HCT116 (cell line): ENCODE measurements around the gene KRT14. TPM values are rescaled to one million over a fixed set of nuclear protein-coding genes. Genes with fewer than 3 reads are reported as not detected.
A peak's percentile ranks its signal among the peaks of the same experiment; 100 is the strongest.

ENCODE experiments used
- ATAC-seq: fragments of 200-7000 bp; cut with Tn5 transposase; 2 replicates; pipeline ENCODE4 v1.9.1; 2020; ENCODE audit warnings: mild to moderate bottlenecking, moderate library complexity
- BruUV-seq: library from RNA; stranded (reverse); fragments of 400-500 nt; replicated peaks from 2 replicates; lab custom pipeline; 2021; lab: Mats Ljungman, UMichigan
- CTCF ChIA-PET: fragments of 300-600 bp; sonication (Branson Sonifier 250); formaldehyde crosslinking; loops from one replicate; lab custom pipeline; 2021; ENCODE audit warnings: antibody characterized with exemption; lab: Charles Lee
- POLR2A ChIA-PET: fragments of 300-600, 350-600 bp; sonication (Branson Sonifier 250); formaldehyde crosslinking; loops from one replicate; lab custom pipeline; 2021; ENCODE audit warnings: antibody characterized with exemption; lab: Charles Lee
- RAD21 ChIA-PET, 2 experiments: fragments of 300-600 bp; sonication (Branson Sonifier 250); formaldehyde crosslinking; loops; one replicate each; lab custom pipeline; 2023; ENCODE audit warnings: low total read pairs in 2 of 2; ENCODE audit not compliant: uncharacterized antibody in 2 of 2, unreplicated experiment in 2 of 2, low non-redundant PET in 1 of 2; lab: Charles Lee
- DNase-seq: peaks from one replicate; pipeline ENCODE4 v3.0.0-alpha.2; 2010; ENCODE audit warnings: low read depth, low spot score
- H2AFZ ChIP-seq: fragments of 200-600 bp; shearing (Covaris generic), sonication (generic); 2 replicates; pipeline ENCODE4 v1.6.1; 2017; ENCODE audit warnings: low read depth, mixed run types, mixed read lengths, antibody characterized with exemption, low read length; ENCODE audit not compliant: poor library complexity, severe bottlenecking
- H3K27ac ChIP-seq: 2 replicates; pipeline ENCODE4 v1.5.1; 2012; ENCODE audit warnings: low read depth, low read length
- H3K27me3 ChIP-seq: fragments of 200-600 bp; sonication (generic); 2 replicates; pipeline ENCODE4 v1.6.1; 2016; ENCODE audit warnings: mixed run types, low read length, mixed read lengths; ENCODE audit not compliant: insufficient read depth
- H3K36me3 ChIP-seq, 2 experiments: fragments of 200-500 bp in 1 of 2; fragments of 200-600 bp in 1 of 2; sonication (Bioruptor generic) in 1 of 2; sonication (generic) in 1 of 2; 2 replicates each; pipeline versions ENCODE4 v1.5.1 to v1.6.1; 2014 to 2016; ENCODE audit warnings: low read length in 2 of 2, inconsistent platforms in 1 of 2, mixed read lengths in 1 of 2, mixed run types in 1 of 2; ENCODE audit not compliant: insufficient read depth in 2 of 2, control insufficient read depth in 1 of 2
- H3K4me1 ChIP-seq, 2 experiments: fragments of 200-600 bp in 1 of 2; sonication (generic) in 1 of 2; 2 replicates each; pipeline versions ENCODE4 v1.5.1 to v1.6.1; 2012 to 2017; ENCODE audit warnings: low read length in 2 of 2, inconsistent platforms in 1 of 2, mild to moderate bottlenecking in 1 of 2, mixed read lengths in 1 of 2, mixed run types in 1 of 2, moderate library complexity in 1 of 2; ENCODE audit not compliant: insufficient read depth in 2 of 2, control insufficient read depth in 1 of 2
- H3K4me2 ChIP-seq: fragments of 200-600 bp; sonication (generic); 2 replicates; pipeline ENCODE4 v1.6.1; 2017; ENCODE audit warnings: mixed run types, low read length, mixed read lengths
- H3K4me3 ChIP-seq, 2 experiments: fragments of 200-600 bp in 1 of 2; sonication (generic) in 1 of 2; replicated peaks in 1 of 2; 2 replicates each; pipeline ENCODE4 v1.5.1; 2011 to 2016; ENCODE audit warnings: low read length in 2 of 2, control low read depth in 1 of 2, low read depth in 1 of 2, mild to moderate bottlenecking in 1 of 2, mixed read lengths in 1 of 2, mixed run types in 1 of 2
- H3K79me2 ChIP-seq: fragments of 200-600 bp; sonication (generic); 2 replicates; pipeline ENCODE4 v1.6.1; 2017; ENCODE audit warnings: mild to moderate bottlenecking, mixed run types, low read length, moderate library complexity, mixed read lengths; ENCODE audit not compliant: insufficient read depth
- H3K9ac ChIP-seq: fragments of 200-600 bp; sonication (generic); 2 replicates; pipeline ENCODE4 v1.6.1; 2016; ENCODE audit warnings: low read length, mixed read lengths
- H3K9me2 ChIP-seq: fragments of 200-600 bp; sonication (generic), shearing (Covaris generic); 2 replicates; pipeline ENCODE4 v1.6.1; 2017; ENCODE audit warnings: mixed run types, mild to moderate bottlenecking, moderate library complexity; ENCODE audit not compliant: insufficient read depth
- H3K9me3 ChIP-seq, 2 experiments: fragments of 200-500 bp in 1 of 2; fragments of 200-600 bp in 1 of 2; sonication (Bioruptor generic) in 1 of 2; sonication (generic) in 1 of 2; 2 replicates each; pipeline ENCODE4 v1.6.1; 2014 to 2017; ENCODE audit warnings: low read length in 2 of 2, mixed read lengths in 2 of 2, inconsistent platforms in 1 of 2, low read depth in 1 of 2, mild to moderate bottlenecking in 1 of 2, mixed run types in 1 of 2, moderate library complexity in 1 of 2; ENCODE audit not compliant: control insufficient read depth in 1 of 2, insufficient read depth in 1 of 2
- H4K20me1 ChIP-seq: fragments of 200-600 bp; sonication (generic), shearing (Covaris generic); 2 replicates; pipeline ENCODE4 v1.6.1; 2017; ENCODE audit warnings: mixed run types, mild to moderate bottlenecking, moderate library complexity; ENCODE audit not compliant: insufficient read depth
- CBX3 ChIP-seq: IDR thresholded peaks from 2 replicates; pipeline ENCODE4 v1.6.1; 2012; ENCODE audit warnings: low read depth
- EGR1 ChIP-seq: IDR thresholded peaks from 2 replicates; pipeline ENCODE4 v1.6.1; 2012; ENCODE audit warnings: low read depth
- EZH2phosphoT487 ChIP-seq: fragments of 200-600 bp; IDR thresholded peaks from 2 replicates; pipeline ENCODE4 v1.6.1; 2018; ENCODE audit warnings: antibody characterized with exemption, borderline replicate concordance
- FOSL1 ChIP-seq: IDR thresholded peaks from 2 replicates; pipeline ENCODE4 v1.6.1; 2012; ENCODE audit warnings: low read depth
- POLR2AphosphoS5 ChIP-seq: IDR thresholded peaks from 2 replicates; pipeline ENCODE4 v1.6.1; 2011; ENCODE audit warnings: mild to moderate bottlenecking, low read depth, low read length, moderate library complexity
- RAD21 ChIP-seq: IDR thresholded peaks from 2 replicates; pipeline ENCODE4 v1.6.1; 2012; ENCODE audit warnings: low read depth, mild to moderate bottlenecking
- SIN3A ChIP-seq: IDR thresholded peaks from 2 replicates; pipeline ENCODE4 v1.6.1; 2012; ENCODE audit warnings: low read depth
- SP1 ChIP-seq: IDR thresholded peaks from 2 replicates; pipeline ENCODE4 v1.6.1; 2012; ENCODE audit warnings: low read depth
- ZBTB33 ChIP-seq: IDR thresholded peaks from 2 replicates; pipeline ENCODE4 v1.6.1; 2011; ENCODE audit warnings: mild to moderate bottlenecking, low read length, moderate library complexity; ENCODE audit not compliant: insufficient replicate concordance; ENCODE audit errors: extremely low read depth
- ZNF274 ChIP-seq: fragments of 200-500 bp; sonication (Bioruptor generic); IDR thresholded peaks from 2 replicates; pipeline ENCODE4 v1.6.1; 2014; ENCODE audit warnings: mild to moderate bottlenecking, low read depth, low read length, inconsistent platforms
- intact Hi-C: fragments of 100-400 bp; cut with micrococcal nuclease; formaldehyde crosslinking; loops from 2 replicates; pipeline ENCODE4 v1.10.0; 2022
- total RNA-seq: library from RNA; stranded (reverse); gene quantifications from one replicate; pipeline ENCODE4 v1.2.1, GENCODE V29; 2021; ENCODE audit not compliant: unreplicated experiment

KRT14 gene
- total RNA-seq, 1 experiment from 2014 or later: not detected

- Histone ChIP-seq H3K9me3 (no peaks in the 10 kb centered on the region), H3K79me2 (no peaks in the 10 kb centered on the region), H3K27me3 (no peaks in the 10 kb centered on the region), H3K4me1 (peaks cover 0 to 6% of the 10 kb centered on the region in 2 experiments; a peak in 2 of 4 replicates), H3K9ac (no peak overlapping the region), H4K20me1 (no peaks in the 10 kb centered on the region), H3K4me2 (no peak overlapping the region), H3K27ac (no peak overlapping the region), H3K9me2 (no peaks in the 10 kb centered on the region), H2AFZ (no peak overlapping the region)
- ATAC-seq: no peak
- RAD21 ChIA-PET: no interaction called here
- no TSS peak for BruUV-seq
- DNase-seq: no peak
- intact Hi-C loops: no loop called here
- no peak for TF ChIP-seq POLR2AphosphoS5
- TF ChIP-seq EGR1: no peak
- no peak for TF ChIP-seq EZH2phosphoT487
- TF ChIP-seq ZBTB33: no peak
- no peak for TF ChIP-seq CBX3
- TF ChIP-seq SIN3A: no peak
- TF ChIP-seq RAD21: no peak
- TF ChIP-seq, all 23 proteins: peak for 0
- POLR2A ChIA-PET: no interaction called here
- CTCF ChIA-PET: interaction anchor here (4.8 kb wide), 1 partner anchor 13 kb away, joined by 51 read pairs; no protein-coding TSS in a partner anchor
- Histone ChIP-seq H3K4me3 (no peak overlapping the region), H3K36me3 (no peaks in the 10 kb centered on the region)
Measured at GRCh38 chr17:41561554-41561953, 25.1 kb downstream of the KRT14 start.

- no peaks in the 10 kb centered on the region for H4K20me1 ChIP-seq
- RAD21 ChIA-PET: interaction anchor here in 1 of 2 experiments (1.2 kb wide), 1 partner anchor 12 kb away, joined by 3 read pairs; no protein-coding TSS in a partner anchor
Measured at GRCh38 chr17:41559548-41559947, 27.1 kb downstream of the KRT14 start.

More at GRCh38 chr17:41559548-41559947, 27.1 kb downstream of the KRT14 start:
- Histone ChIP-seq H3K4me3 (no peak overlapping the region), H3K9me3 (no peaks in the 10 kb centered on the region), H3K9me2 (no peaks in the 10 kb centered on the region), H3K79me2 (no peaks in the 10 kb centered on the region), H3K9ac (no peak overlapping the region), H3K27me3 (no peaks in the 10 kb centered on the region), H3K27ac (no peak overlapping the region), H3K4me2 (no peak overlapping the region)
- ChIA-PET CTCF (interaction anchor here (0.7 to 4.8 kb wide), 3 partner anchors 11 to 181 kb away, joined by 3 to 51 read pairs (median 5); no protein-coding TSS in a partner anchor), POLR2A (interaction anchor here (1.1 kb wide), 1 partner anchor 130 kb away, joined by 3 read pairs; no protein-coding TSS in a partner anchor)
- BruUV-seq: no TSS peak
- DNase-seq: no peak
- intact Hi-C loops: no loop called here
- TF ChIP-seq ZNF274 (no peak), RAD21 (no peak), SP1 (no peak), FOSL1 (no peak), EGR1 (peak; percentile 31; the same call in 1 of the 2 replicates)
- TF ChIP-seq, all 23 proteins: peak for 1
- H3K36me3 ChIP-seq: no peaks in the 10 kb centered on the region
- no peak overlapping the region for H2AFZ ChIP-seq
- peaks cover 0 to 13% of the 10 kb centered on the region in 2 experiments; a peak in 2 of 4 replicates for H3K4me1 ChIP-seq
- no peak for ATAC-seq
